ENCODE results near the gene MX2. TPM values are rescaled to one million over a fixed set of nuclear protein-coding genes. Genes with fewer than 3 reads are reported as not detected.

The MX2 gene
- total and polyA plus RNA-seq, 9 of the 15 experiments (the other 6 are each of a cell fraction or from before 2014, with no cell fraction given), result 0.10 to 0.95 (median 0.47) TPM; not detected in 1

DNA sequence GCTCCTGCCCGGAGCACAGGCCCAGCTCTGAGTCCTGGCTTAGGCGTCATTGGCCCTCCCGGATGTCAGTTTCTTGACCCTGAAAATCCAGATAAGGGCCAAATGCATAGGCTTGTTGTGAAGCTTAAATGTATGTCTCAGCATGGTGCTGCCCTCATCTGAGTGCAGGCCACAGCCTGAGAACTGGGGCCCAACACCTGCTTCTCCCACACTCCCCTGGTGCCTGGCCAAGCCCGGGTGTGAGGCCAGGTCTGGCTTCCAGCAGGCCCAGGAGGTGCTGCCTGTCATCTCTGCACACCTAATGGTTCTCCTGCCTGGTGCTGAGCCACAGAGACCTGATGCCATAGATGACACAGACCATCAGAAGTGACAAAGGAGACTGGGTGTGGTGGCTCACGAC, 14.0 kb downstream of the MX2 start:
- H3K4me1 ChIP-seq (replicated peaks in 1 of 2; ENCODE audit: control insufficient read depth in 2 of 2, insufficient read depth in 2 of 2, low read length in 2 of 2), result no peaks in the 10 kb centered on the region
- ChIA-PET CTCF (ENCODE audit: low intra/inter-chr PET ratio) (no interaction called here), POLR2A (interaction anchor here (0.7 kb wide), 1 partner anchor 180 kb away, joined by 3 read pairs; no protein-coding TSS in a partner anchor)
- H3K9me1 ChIP-seq (ENCODE audit: control insufficient read depth, insufficient read depth, low read length), result no peaks in the 10 kb centered on the region
- ATAC-seq (no peak), DNase-seq (ENCODE audit: extremely low read depth in 1 of 4, low spot score in 3 of 4) (no peak), FAIRE-seq (no peak)
- in situ Hi-C loops (cut with MboI) (no loop called here), intact Hi-C loops (cut with micrococcal nuclease) (no loop called here)
- H3K79me2 ChIP-seq (ENCODE audit: control insufficient read depth, insufficient read depth, low read length), result no peaks in the 10 kb centered on the region
- WGBS (ENCODE audit: insufficient coverage, low coverage, missing lambda C conversion rate), result 0% methylated on average over 5 of the region's 5 CpGs
- H3K36me3 ChIP-seq (ENCODE audit: control insufficient read depth, insufficient read depth, low read length), result no peaks in the 10 kb centered on the region
- BruUV-seq (replicated peaks), result no TSS peak
- H2AFZ ChIP-seq (ENCODE audit: low read depth, low read length), result no peak overlapping the region
- no peak overlapping the region for H3K4me3 ChIP-seq
- no peak overlapping the region for H3K4me2 ChIP-seq (ENCODE audit: insufficient read depth, low read length)
- TF ChIP-seq ZNF324 (CRISPR knock-in tag; IDR thresholded peaks at IDR 0.05) (no peak), MXI1 (IDR thresholded peaks at IDR 0.05; ENCODE audit: low read depth, low read length) (no peak), TAF7 (tag; IDR thresholded peaks at IDR 0.05) (no peak), HDAC6 (IDR thresholded peaks at IDR 0.05; ENCODE audit: low read depth, low read length) (no peak), SETDB1 (IDR thresholded peaks at IDR 0.05; ENCODE audit: low read length) (no peak), HLTF (IDR thresholded peaks at IDR 0.05) (no peak), ZNF140 (CRISPR knock-in tag; IDR thresholded peaks at IDR 0.05) (no peak), NRF1 (conservative IDR thresholded peaks at IDR 0.05 in 1 of 2, IDR thresholded peaks at IDR 0.05 in 1 of 2) (no peak), POLR2G (IDR thresholded peaks at IDR 0.05; ENCODE audit: low read depth, low read length) (no peak), PHB (CRISPR knock-in tag; IDR thresholded peaks at IDR 0.05) (no peak), PHB2 (IDR thresholded peaks at IDR 0.05; ENCODE audit: low read depth) (no peak), MBD2 (IDR thresholded peaks at IDR 0.05; ENCODE audit: borderline replicate concordance, low read depth) (no peak), MCM3 (IDR thresholded peaks at IDR 0.05) (no peak)
- TF ChIP-seq, protein P1, sequence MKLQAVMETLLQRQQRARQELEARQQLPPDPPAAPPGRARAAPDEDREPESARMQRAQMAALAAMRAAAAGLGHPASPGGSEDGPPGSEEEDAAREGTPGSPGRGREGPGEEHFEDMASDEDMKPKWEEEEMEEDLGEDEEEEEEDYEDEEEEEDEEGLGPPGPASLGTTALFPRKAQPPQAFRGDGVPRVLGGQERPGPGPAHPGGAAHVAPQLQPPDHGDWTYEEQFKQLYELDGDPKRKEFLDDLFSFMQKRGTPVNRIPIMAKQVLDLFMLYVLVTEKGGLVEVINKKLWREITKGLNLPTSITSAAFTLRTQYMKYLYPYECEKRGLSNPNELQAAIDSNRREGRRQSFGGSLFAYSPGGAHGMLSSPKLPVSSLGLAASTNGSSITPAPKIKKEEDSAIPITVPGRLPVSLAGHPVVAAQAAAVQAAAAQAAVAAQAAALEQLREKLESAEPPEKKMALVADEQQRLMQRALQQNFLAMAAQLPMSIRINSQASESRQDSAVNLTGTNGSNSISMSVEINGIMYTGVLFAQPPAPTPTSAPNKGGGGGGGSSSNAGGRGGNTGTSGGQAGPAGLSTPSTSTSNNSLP (IDR thresholded peaks at IDR 0.05; ENCODE audit: borderline replicate concordance, low read depth, low read length), result no peak
- TF ChIP-seq, protein P2, sequence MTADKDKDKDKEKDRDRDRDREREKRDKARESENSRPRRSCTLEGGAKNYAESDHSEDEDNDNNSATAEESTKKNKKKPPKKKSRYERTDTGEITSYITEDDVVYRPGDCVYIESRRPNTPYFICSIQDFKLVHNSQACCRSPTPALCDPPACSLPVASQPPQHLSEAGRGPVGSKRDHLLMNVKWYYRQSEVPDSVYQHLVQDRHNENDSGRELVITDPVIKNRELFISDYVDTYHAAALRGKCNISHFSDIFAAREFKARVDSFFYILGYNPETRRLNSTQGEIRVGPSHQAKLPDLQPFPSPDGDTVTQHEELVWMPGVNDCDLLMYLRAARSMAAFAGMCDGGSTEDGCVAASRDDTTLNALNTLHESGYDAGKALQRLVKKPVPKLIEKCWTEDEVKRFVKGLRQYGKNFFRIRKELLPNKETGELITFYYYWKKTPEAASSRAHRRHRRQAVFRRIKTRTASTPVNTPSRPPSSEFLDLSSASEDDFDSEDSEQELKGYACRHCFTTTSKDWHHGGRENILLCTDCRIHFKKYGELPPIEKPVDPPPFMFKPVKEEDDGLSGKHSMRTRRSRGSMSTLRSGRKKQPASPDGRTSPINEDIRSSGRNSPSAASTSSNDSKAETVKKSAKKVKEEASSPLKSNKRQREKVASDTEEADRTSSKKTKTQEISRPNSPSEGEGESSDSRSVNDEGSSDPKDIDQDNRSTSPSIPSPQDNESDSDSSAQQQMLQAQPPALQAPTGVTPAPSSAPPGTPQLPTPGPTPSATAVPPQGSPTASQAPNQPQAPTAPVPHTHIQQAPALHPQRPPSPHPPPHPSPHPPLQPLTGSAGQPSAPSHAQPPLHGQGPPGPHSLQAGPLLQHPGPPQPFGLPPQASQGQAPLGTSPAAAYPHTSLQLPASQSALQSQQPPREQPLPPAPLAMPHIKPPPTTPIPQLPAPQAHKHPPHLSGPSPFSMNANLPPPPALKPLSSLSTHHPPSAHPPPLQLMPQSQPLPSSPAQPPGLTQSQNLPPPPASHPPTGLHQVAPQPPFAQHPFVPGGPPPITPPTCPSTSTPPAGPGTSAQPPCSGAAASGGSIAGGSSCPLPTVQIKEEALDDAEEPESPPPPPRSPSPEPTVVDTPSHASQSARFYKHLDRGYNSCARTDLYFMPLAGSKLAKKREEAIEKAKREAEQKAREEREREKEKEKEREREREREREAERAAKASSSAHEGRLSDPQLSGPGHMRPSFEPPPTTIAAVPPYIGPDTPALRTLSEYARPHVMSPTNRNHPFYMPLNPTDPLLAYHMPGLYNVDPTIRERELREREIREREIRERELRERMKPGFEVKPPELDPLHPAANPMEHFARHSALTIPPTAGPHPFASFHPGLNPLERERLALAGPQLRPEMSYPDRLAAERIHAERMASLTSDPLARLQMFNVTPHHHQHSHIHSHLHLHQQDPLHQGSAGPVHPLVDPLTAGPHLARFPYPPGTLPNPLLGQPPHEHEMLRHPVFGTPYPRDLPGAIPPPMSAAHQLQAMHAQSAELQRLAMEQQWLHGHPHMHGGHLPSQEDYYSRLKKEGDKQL (CRISPR knock-in tag; IDR thresholded peaks at IDR 0.05; ENCODE audit: borderline replicate concordance), result no peak
- TF ChIP-seq, protein P3, sequence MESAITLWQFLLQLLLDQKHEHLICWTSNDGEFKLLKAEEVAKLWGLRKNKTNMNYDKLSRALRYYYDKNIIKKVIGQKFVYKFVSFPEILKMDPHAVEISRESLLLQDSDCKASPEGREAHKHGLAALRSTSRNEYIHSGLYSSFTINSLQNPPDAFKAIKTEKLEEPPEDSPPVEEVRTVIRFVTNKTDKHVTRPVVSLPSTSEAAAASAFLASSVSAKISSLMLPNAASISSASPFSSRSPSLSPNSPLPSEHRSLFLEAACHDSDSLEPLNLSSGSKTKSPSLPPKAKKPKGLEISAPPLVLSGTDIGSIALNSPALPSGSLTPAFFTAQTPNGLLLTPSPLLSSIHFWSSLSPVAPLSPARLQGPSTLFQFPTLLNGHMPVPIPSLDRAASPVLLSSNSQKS (CRISPR knock-in tag; IDR thresholded peaks at IDR 0.05), result no peak
- TF ChIP-seq, protein P4, sequence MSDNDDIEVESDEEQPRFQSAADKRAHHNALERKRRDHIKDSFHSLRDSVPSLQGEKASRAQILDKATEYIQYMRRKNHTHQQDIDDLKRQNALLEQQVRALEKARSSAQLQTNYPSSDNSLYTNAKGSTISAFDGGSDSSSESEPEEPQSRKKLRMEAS (CRISPR knock-in tag; IDR thresholded peaks at IDR 0.05), result no peak
- peaks cover 4 to 48% of the 10 kb centered on the region in 2 experiments; a peak in 4 of 5 replicates for H3K27me3 ChIP-seq (ENCODE audit: control insufficient read depth in 2 of 2, insufficient read depth in 2 of 2, low read length in 2 of 2)
- no peak overlapping the region for H3K9ac ChIP-seq (ENCODE audit: insufficient read depth in 1 of 2, low read depth in 2 of 2, low read length in 2 of 2)
- H3K9me3 ChIP-seq (replicated peaks; ENCODE audit: control insufficient read depth, insufficient read depth, low read depth, low read length), result no peaks in the 10 kb centered on the region
- no peak overlapping the region for H3K27ac ChIP-seq (ENCODE audit: extremely low read depth, low read depth, low read length)
- H4K20me1 ChIP-seq (replicated peaks; ENCODE audit: control insufficient read depth, insufficient read depth, low read length), result peaks cover 7% of the 10 kb centered on the region; the same call in 1 of the 2 replicates

Data from K562 (cell line).